Astrocyte of the spinal cord (primary cell): Measurements from ENCODE around the gene STRN3.

Experiments
- DNase-seq: peaks from one replicate; pipeline ENCODE4 v3.0.0; 2011; ENCODE audit warnings: low read depth, low spot score
- H3K4me3 ChIP-seq: 2 replicates; pipeline ENCODE4 v1.5.1; 2011; ENCODE audit warnings: low read depth, mild to moderate bottlenecking, low read length, moderate library complexity
- CTCF ChIP-seq: IDR thresholded peaks from 2 replicates; pipeline ENCODE4 v1.5.1; 2012; ENCODE audit warnings: low read depth, mild to moderate bottlenecking, low read length, inconsistent platforms
- in situ Hi-C: cut with HindIII; loops from 2 replicates; pipeline ENCODE4 v1.10.0; 2017; ENCODE audit warnings: low sequenced_read_pairs

Gene STRN3

GRCh38 chr14:30994681-30995620, 31.2 kb downstream of the STRN3 start:
- DNase-seq = peak; percentile 18
- in situ Hi-C loops = no loop called here

GRCh38 chr14:30993071-30993470, 33.1 kb downstream of the STRN3 start:
- in situ Hi-C loops = no loop called here

More at GRCh38 chr14:30994681-30995620, 31.2 kb downstream of the STRN3 start:
- TF ChIP-seq CTCF = no peak
- no peak overlapping the region for H3K4me3 ChIP-seq

GRCh38 chr14:30991408-30991807, 34.8 kb downstream of the STRN3 start:
- in situ Hi-C loops = no loop called here
- no peak for DNase-seq
- TF ChIP-seq CTCF = no peak

More at GRCh38 chr14:30993071-30993470, 33.1 kb downstream of the STRN3 start:
- no peak overlapping the region for H3K4me3 ChIP-seq
- TF ChIP-seq CTCF = no peak
- no peak for DNase-seq

GRCh38 chr14:30990770-30991169, 35.4 kb downstream of the STRN3 start:
- no peak for DNase-seq
- in situ Hi-C loops = no loop called here
- H3K4me3 ChIP-seq = no peak overlapping the region
- no peak for TF ChIP-seq CTCF

More at GRCh38 chr14:30991408-30991807, 34.8 kb downstream of the STRN3 start:
- H3K4me3 ChIP-seq = no peak overlapping the region

- in situ Hi-C loops = no loop called here
- H3K4me3 ChIP-seq = no peak overlapping the region
- no peak for TF ChIP-seq CTCF
- DNase-seq = peak; percentile 43
Measured at GRCh38 chr14:30988509-30988908, 37.7 kb downstream of the STRN3 start.

- DNase-seq = peak; percentile 19
- in situ Hi-C loops = no loop called here
Measured at GRCh38 chr14:30985796-30986195, 40.4 kb downstream of the STRN3 start.

More at GRCh38 chr14:30985796-30986195, 40.4 kb downstream of the STRN3 start:
- no peak for TF ChIP-seq CTCF
- no peak overlapping the region for H3K4me3 ChIP-seq
